H9 (cell line): ENCODE data around the gene HCRTR1. TPM values are rescaled to one million over a fixed set of nuclear protein-coding genes. Genes with fewer than 3 reads are reported as not detected.

Experiments used
- DNase-seq: peaks from one replicate; pipeline ENCODE4 v3.0.0-alpha.2; 2017
- H2AFZ ChIP-seq: one replicate; pipeline ENCODE4 v1.6.1; 2013; ENCODE audit warnings: mild to moderate bottlenecking, low read length, control low read depth, moderate library complexity
- H2AK5ac ChIP-seq: 2 replicates; pipeline ENCODE4 v1.6.1; 2013; ENCODE audit warnings: low read length, control low read depth, mixed read lengths; ENCODE audit not compliant: insufficient read length
- H2BK120ac ChIP-seq: one replicate; pipeline ENCODE4 v1.6.1; 2013; ENCODE audit warnings: low read depth, mild to moderate bottlenecking, low read length, control low read depth, inconsistent platforms; ENCODE audit not compliant: poor library complexity, severe bottlenecking
- H2BK12ac ChIP-seq: 2 replicates; pipeline ENCODE4 v1.6.1; 2013; ENCODE audit warnings: low read length, control low read depth, mixed read lengths, low read depth; ENCODE audit not compliant: insufficient read length
- H2BK15ac ChIP-seq: 2 replicates; pipeline ENCODE4 v1.6.1; 2013; ENCODE audit warnings: low read depth, low read length, control low read depth
- H2BK20ac ChIP-seq: one replicate; pipeline ENCODE4 v1.6.1; 2013; ENCODE audit warnings: low read depth, mild to moderate bottlenecking, low read length, control low read depth, inconsistent platforms; ENCODE audit not compliant: poor library complexity, severe bottlenecking
- H2BK5ac ChIP-seq: 2 replicates; pipeline ENCODE4 v1.6.1; 2013; ENCODE audit warnings: low read length, control low read depth, mixed read lengths; ENCODE audit not compliant: insufficient read length
- H3K14ac ChIP-seq: 2 replicates; pipeline ENCODE4 v1.6.1; 2013; ENCODE audit warnings: low read length, control low read depth; ENCODE audit not compliant: insufficient read depth
- H3K18ac ChIP-seq: 2 replicates; pipeline ENCODE4 v1.6.1; 2013; ENCODE audit warnings: low read depth, mild to moderate bottlenecking, mixed read lengths, low read length, control low read depth; ENCODE audit not compliant: insufficient read length
- H3K23ac ChIP-seq: 2 replicates; pipeline ENCODE4 v1.6.1; 2013; ENCODE audit warnings: low read length, control low read depth, mixed read lengths, low read depth; ENCODE audit not compliant: insufficient read length
- H3K23me2 ChIP-seq: 2 replicates; pipeline ENCODE4 v1.6.1; 2013; ENCODE audit warnings: low read depth, mild to moderate bottlenecking, mixed read lengths, low read length, control low read depth; ENCODE audit not compliant: insufficient read length, poor library complexity, severe bottlenecking
- H3K27ac ChIP-seq: 2 replicates; pipeline ENCODE4 v1.5.1; 2013; ENCODE audit warnings: low read length, control low read depth, mixed read lengths, low read depth; ENCODE audit not compliant: insufficient read length
- H3K27me3 ChIP-seq: 2 replicates; pipeline ENCODE4 v1.6.1; 2013; ENCODE audit warnings: low read length, control low read depth, inconsistent platforms; ENCODE audit not compliant: insufficient read depth
- H3K4ac ChIP-seq: 2 replicates; pipeline ENCODE4 v1.6.1; 2013; ENCODE audit warnings: low read depth, mild to moderate bottlenecking, control low read depth, inconsistent platforms, low read length, moderate library complexity
- H3K4me1 ChIP-seq: 2 replicates; pipeline ENCODE4 v1.6.1; 2013; ENCODE audit warnings: low read length, control low read depth, inconsistent platforms; ENCODE audit not compliant: insufficient read depth
- H3K4me2 ChIP-seq: 2 replicates; pipeline ENCODE4 v1.6.1; 2013; ENCODE audit warnings: low read length, control low read depth, mixed read lengths; ENCODE audit not compliant: insufficient read length, insufficient read depth
- H3K56ac ChIP-seq: 2 replicates; pipeline ENCODE4 v1.6.1; 2013; ENCODE audit warnings: low read depth, mild to moderate bottlenecking, mixed read lengths, low read length, control low read depth; ENCODE audit not compliant: insufficient read length
- H3K79me1 ChIP-seq: 2 replicates; pipeline ENCODE4 v1.6.1; 2013; ENCODE audit warnings: low read depth, mild to moderate bottlenecking, moderate library complexity, low read length, control low read depth, inconsistent platforms; ENCODE audit not compliant: insufficient read depth, poor library complexity, severe bottlenecking
- H3K79me2 ChIP-seq: 2 replicates; pipeline ENCODE4 v1.6.1; 2013; ENCODE audit warnings: low read length, control low read depth, inconsistent platforms; ENCODE audit not compliant: insufficient read depth
- H3K9ac ChIP-seq: 2 replicates; pipeline ENCODE4 v1.6.1; 2013; ENCODE audit warnings: low read length, control low read depth, mixed read lengths; ENCODE audit not compliant: insufficient read length; ENCODE audit errors: extremely low read depth
- H3K9me3 ChIP-seq: one replicate; pipeline ENCODE4 v1.6.1; 2013; ENCODE audit warnings: low read depth, low read length, inconsistent platforms; ENCODE audit not compliant: control insufficient read depth
- H3T11ph ChIP-seq: one replicate; pipeline ENCODE4 v1.6.1; 2013; ENCODE audit warnings: mild to moderate bottlenecking, low read length, control low read depth, inconsistent platforms
- H4K20me1 ChIP-seq: one replicate; pipeline ENCODE4 v1.6.1; 2013; ENCODE audit not compliant: control insufficient read depth, insufficient read length, insufficient read depth
- H4K5ac ChIP-seq: 2 replicates; pipeline ENCODE4 v1.6.1; 2013; ENCODE audit warnings: low read depth, mild to moderate bottlenecking, mixed read lengths, low read length, control low read depth; ENCODE audit not compliant: insufficient read length
- H4K8ac ChIP-seq: replicated peaks from 2 replicates; pipeline ENCODE4 v1.6.1; 2013; ENCODE audit warnings: low read length, control low read depth, mixed read lengths, low read depth; ENCODE audit not compliant: insufficient read length
- H4K91ac ChIP-seq: 2 replicates; pipeline ENCODE4 v1.6.1; 2013; ENCODE audit warnings: low read depth, mild to moderate bottlenecking, moderate library complexity, mixed read lengths, low read length, control low read depth; ENCODE audit not compliant: insufficient read length
- H3K27ac Mint-ChIP-seq, 3 experiments: 2 replicates in 2 of 3; 3 replicates in 1 of 3; pipeline ENCODE4 v1.8.0; 2020 to 2021; ENCODE audit warnings: mixed read lengths in 3 of 3, mild to moderate bottlenecking in 1 of 3, moderate library complexity in 1 of 3
- H3K27me3 Mint-ChIP-seq: 2 replicates; pipeline ENCODE4 v1.8.0; 2021; ENCODE audit warnings: low read depth, mild to moderate bottlenecking, moderate library complexity, mixed read lengths
- H3K36me3 Mint-ChIP-seq, 3 experiments: 2 replicates in 2 of 3; 3 replicates in 1 of 3; pipeline ENCODE4 v1.8.0; 2020 to 2021; ENCODE audit warnings: low read depth in 3 of 3, mixed read lengths in 3 of 3; ENCODE audit not compliant: insufficient read depth in 1 of 3
- H3K4me1 Mint-ChIP-seq, 2 experiments: 2 replicates each; pipeline ENCODE4 v1.8.0; 2020; ENCODE audit warnings: mixed read lengths in 2 of 2
- H3K4me3 Mint-ChIP-seq, 2 experiments: 2 replicates in 1 of 2; 3 replicates in 1 of 2; pipeline ENCODE4 v1.8.0; 2020 to 2021; ENCODE audit warnings: mild to moderate bottlenecking in 2 of 2, mixed read lengths in 2 of 2, moderate library complexity in 1 of 2
- H3K9me3 Mint-ChIP-seq, 2 experiments: 2 replicates in 1 of 2; 3 replicates in 1 of 2; pipeline ENCODE4 v1.8.0; 2020; ENCODE audit warnings: mild to moderate bottlenecking in 2 of 2, mixed read lengths in 2 of 2, moderate library complexity in 1 of 2
- WGBS: extraction: QIAGEN DNeasy Blood & Tissue Kit; methylation state at CpG from one replicate; pipeline ENCODE4 v1.1.7; 2013; ENCODE audit warnings: missing lambda C conversion rate, low lambda C conversion rate, mixed read lengths; ENCODE audit not compliant: insufficient read length; ENCODE audit errors: extremely low coverage; 5-methylcytosine and 5-hydroxymethylcytosine counted together
- total RNA-seq: library from RNA; stranded (reverse); gene quantifications from 2 replicates; pipeline ENCODE4 v1.2.1, GENCODE V29; 2021
- TF ChIP-seq, protein P1 (sequence below): fragments of 200-600 bp; sonication (generic); conservative IDR thresholded peaks from 3 replicates; pipeline ENCODE4 v1.8.0; 2021; ENCODE audit warnings: antibody characterized with exemption, mild to moderate bottlenecking

Gene HCRTR1
- total RNA-seq, 1 experiment from 2014 or later, result not detected

DNA sequence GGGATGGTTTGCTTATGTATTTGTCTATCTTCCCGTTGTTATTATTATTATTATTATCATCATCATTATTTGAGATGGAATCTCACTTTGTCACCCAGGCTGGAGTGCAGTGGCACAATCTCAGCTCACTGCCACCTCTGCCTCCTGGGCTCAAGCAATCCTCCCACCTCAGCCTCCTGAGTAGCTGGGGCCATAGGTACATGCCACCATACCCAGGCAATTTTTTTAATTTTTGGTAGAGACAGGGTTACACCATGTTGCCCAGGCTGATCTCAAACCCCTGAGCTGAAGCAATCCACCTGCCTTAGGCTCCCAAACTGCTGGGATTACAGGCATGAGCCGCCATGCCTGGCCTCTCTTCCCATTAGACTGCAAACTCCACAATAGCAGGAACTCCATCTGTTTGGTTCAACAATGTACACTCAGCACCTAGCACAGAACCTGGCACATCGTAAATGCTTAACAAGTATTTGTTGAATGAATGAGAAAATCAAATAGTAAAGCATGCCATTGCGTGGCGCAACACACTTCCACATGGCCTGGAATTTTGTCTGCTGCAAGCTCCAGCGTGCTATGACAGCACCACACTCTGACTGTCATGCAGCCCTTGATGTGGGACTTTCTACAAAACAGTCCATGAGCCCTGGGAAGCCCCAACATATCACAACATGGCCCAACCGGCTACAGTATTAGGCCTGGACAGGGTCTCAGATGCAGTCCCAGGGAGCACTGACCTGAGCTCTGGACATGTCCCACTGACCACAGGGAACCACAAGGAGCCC lies 45.0 kb upstream of the HCRTR1 start:
- no peaks in the 10 kb centered on the region; a peak in 1 of 5 replicates for H3K9me3 Mint-ChIP-seq
- no peaks in the 10 kb centered on the region for H3K36me3 Mint-ChIP-seq
- no peak overlapping the region for H2AFZ ChIP-seq
- H3K4me1 Mint-ChIP-seq, result peaks cover 16 to 29% of the 10 kb centered on the region in 2 experiments
- H3K23me2 ChIP-seq, result no peaks in the 10 kb centered on the region
- H4K8ac ChIP-seq, result no peak overlapping the region
- H4K91ac ChIP-seq, result no peak overlapping the region
- H3K27ac ChIP-seq, result no peak overlapping the region
- H3T11ph ChIP-seq, result no peak overlapping the region
- no peak overlapping the region for H3K4me2 ChIP-seq
- H3K14ac ChIP-seq, result no peak overlapping the region
- H4K5ac ChIP-seq, result no peak overlapping the region
- H3K27me3 ChIP-seq, result no peaks in the 10 kb centered on the region
- H3K27ac Mint-ChIP-seq, result peak overlapping the region in 1 of 3 experiments; percentile 44; a peak in 1 of 7 replicates
- H3K4ac ChIP-seq, result no peak overlapping the region
- H4K20me1 ChIP-seq, result no peaks in the 10 kb centered on the region
- H2BK12ac ChIP-seq, result no peak overlapping the region
- no peak overlapping the region for H3K23ac ChIP-seq
- H2BK120ac ChIP-seq, result no peak overlapping the region
- H3K9ac ChIP-seq, result no peak overlapping the region
- no peak overlapping the region for H3K18ac ChIP-seq
- no peaks in the 10 kb centered on the region for H3K79me2 ChIP-seq
- H3K9me3 ChIP-seq, result no peaks in the 10 kb centered on the region
- TF ChIP-seq, protein P1, sequence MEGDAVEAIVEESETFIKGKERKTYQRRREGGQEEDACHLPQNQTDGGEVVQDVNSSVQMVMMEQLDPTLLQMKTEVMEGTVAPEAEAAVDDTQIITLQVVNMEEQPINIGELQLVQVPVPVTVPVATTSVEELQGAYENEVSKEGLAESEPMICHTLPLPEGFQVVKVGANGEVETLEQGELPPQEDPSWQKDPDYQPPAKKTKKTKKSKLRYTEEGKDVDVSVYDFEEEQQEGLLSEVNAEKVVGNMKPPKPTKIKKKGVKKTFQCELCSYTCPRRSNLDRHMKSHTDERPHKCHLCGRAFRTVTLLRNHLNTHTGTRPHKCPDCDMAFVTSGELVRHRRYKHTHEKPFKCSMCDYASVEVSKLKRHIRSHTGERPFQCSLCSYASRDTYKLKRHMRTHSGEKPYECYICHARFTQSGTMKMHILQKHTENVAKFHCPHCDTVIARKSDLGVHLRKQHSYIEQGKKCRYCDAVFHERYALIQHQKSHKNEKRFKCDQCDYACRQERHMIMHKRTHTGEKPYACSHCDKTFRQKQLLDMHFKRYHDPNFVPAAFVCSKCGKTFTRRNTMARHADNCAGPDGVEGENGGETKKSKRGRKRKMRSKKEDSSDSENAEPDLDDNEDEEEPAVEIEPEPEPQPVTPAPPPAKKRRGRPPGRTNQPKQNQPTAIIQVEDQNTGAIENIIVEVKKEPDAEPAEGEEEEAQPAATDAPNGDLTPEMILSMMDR, result no peak
- peaks cover 9% of the 10 kb centered on the region for H3K27me3 Mint-ChIP-seq
- H3K56ac ChIP-seq, result no peak overlapping the region
- H3K4me1 ChIP-seq, result no peaks in the 10 kb centered on the region
- no CpG with 5 or more reads among the region's 7 CpGs for WGBS
- no peak overlapping the region for H3K4me3 Mint-ChIP-seq
- H3K79me1 ChIP-seq, result no peaks in the 10 kb centered on the region
- DNase-seq, result no peak
- no peak overlapping the region for H2BK5ac ChIP-seq
- no peak overlapping the region for H2AK5ac ChIP-seq
- no peak overlapping the region for H2BK20ac ChIP-seq
- H2BK15ac ChIP-seq, result no peak overlapping the region
